ENCODE measurements around the gene CEP350. TPM values are rescaled to one million over a fixed set of nuclear protein-coding genes. Genes with fewer than 3 reads are reported as not detected.
A peak's percentile ranks its signal among the peaks of the same experiment; 100 is the strongest.

CEP350 gene
- total RNA-seq, 1 experiment from 2014 or later: 27.6 TPM

GRCh38 chr1:179955731-179956130, 1.1 kb downstream of the CEP350 start:
- POLR2A ChIA-PET: no interaction called here

DNA sequence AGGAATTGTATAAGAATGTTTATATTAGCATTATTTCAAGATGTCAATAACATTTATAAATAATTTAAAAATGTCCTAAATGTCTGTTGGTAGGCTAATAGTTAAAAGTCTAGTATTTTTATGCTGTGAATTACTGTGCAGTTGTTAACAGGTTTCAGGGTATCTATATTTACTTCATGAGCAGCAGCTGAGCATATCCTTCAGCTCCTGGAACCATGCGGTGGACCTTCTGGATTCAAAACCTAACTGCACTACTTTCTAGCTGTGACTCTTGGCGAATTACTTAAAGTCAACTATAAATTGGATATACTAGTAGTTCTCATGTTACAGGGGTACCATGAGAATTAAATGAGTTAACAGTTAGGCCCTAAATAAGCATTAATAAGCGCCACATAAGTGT, 3.7 kb downstream of the CEP350 start:
- RAD21 ChIA-PET (ENCODE audit: low non-redundant PET in 1 of 2, low total read pairs in 2 of 2, uncharacterized antibody in 2 of 2, unreplicated experiment in 2 of 2): no interaction called here
- no peak for ATAC-seq
- no TSS peak for BruUV-seq (replicated peaks)
- TF ChIP-seq YY1 (IDR thresholded peaks at IDR 0.05; ENCODE audit: extremely low read depth, insufficient replicate concordance, low read depth, low read length): no peak
- TF ChIP-seq POLR2A (IDR thresholded peaks at IDR 0.05; ENCODE audit: borderline replicate concordance, extremely low read depth, insufficient read depth, insufficient read length): no peak
- no peak for TF ChIP-seq CEBPB (IDR thresholded peaks at IDR 0.05; ENCODE audit: low read depth)
- no peak for TF ChIP-seq EZH2 (IDR thresholded peaks at IDR 0.05)
- no peak for TF ChIP-seq EGR1 (IDR thresholded peaks at IDR 0.05; ENCODE audit: low read depth)
- no peak for TF ChIP-seq RAD21 (IDR thresholded peaks at IDR 0.05; ENCODE audit: low read depth)
- TF ChIP-seq, protein P1, sequence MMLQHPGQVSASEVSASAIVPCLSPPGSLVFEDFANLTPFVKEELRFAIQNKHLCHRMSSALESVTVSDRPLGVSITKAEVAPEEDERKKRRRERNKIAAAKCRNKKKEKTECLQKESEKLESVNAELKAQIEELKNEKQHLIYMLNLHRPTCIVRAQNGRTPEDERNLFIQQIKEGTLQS (IDR thresholded peaks at IDR 0.05): no peak
- no peak for TF ChIP-seq POLR2AphosphoS5 (IDR thresholded peaks at IDR 0.05; ENCODE audit: low read depth, low read length)
- TF ChIP-seq FOSL1 (IDR thresholded peaks at IDR 0.05; ENCODE audit: low read depth): no peak
- TF ChIP-seq REST (IDR thresholded peaks at IDR 0.05; ENCODE audit: low read depth): no peak
- TF ChIP-seq SIN3A (IDR thresholded peaks at IDR 0.05; ENCODE audit: low read depth): no peak
- no peak for TF ChIP-seq SRF (IDR thresholded peaks at IDR 0.05; ENCODE audit: low read depth)
- TF ChIP-seq SP1 (IDR thresholded peaks at IDR 0.05; ENCODE audit: low read depth): no peak
- TF ChIP-seq ELF1 (IDR thresholded peaks at IDR 0.05; ENCODE audit: borderline replicate concordance, low read depth): no peak

More at GRCh38 chr1:179955731-179956130, 1.1 kb downstream of the CEP350 start:
- H4K20me1 ChIP-seq (ENCODE audit: insufficient read depth): no peaks in the 10 kb centered on the region; the same call in 1 of the 2 replicates
- H3K27ac ChIP-seq (ENCODE audit: low read depth, low read length): no peak overlapping the region
- no peak overlapping the region for H2AFZ ChIP-seq (ENCODE audit: low read depth, low read length, poor library complexity, severe bottlenecking)
- ChIA-PET CTCF (no interaction called here), RAD21 (ENCODE audit: low non-redundant PET in 1 of 2, low total read pairs in 2 of 2, uncharacterized antibody in 2 of 2, unreplicated experiment in 2 of 2) (no interaction called here)
- peaks cover 45% of the 10 kb centered on the region for H3K79me2 ChIP-seq (ENCODE audit: insufficient read depth, low read length)
- H3K27me3 ChIP-seq (ENCODE audit: insufficient read depth, low read length): no peaks in the 10 kb centered on the region
- TSS peak; percentile 58 for BruUV-seq (replicated peaks)
- peak overlapping the region; percentile 53 to 89 for H3K4me3 ChIP-seq (replicated peaks in 1 of 2; ENCODE audit: low read depth in 1 of 2, low read length in 2 of 2)
- H3K9ac ChIP-seq (ENCODE audit: low read length): peak overlapping the region; percentile 87
- H3K9me2 ChIP-seq (ENCODE audit: insufficient read depth): no peaks in the 10 kb centered on the region
- no peak for DNase-seq (ENCODE audit: low read depth, low spot score)
- peak overlapping the region; percentile 78 for H3K4me2 ChIP-seq (ENCODE audit: low read length)
- intact Hi-C loops (cut with micrococcal nuclease): loop anchor here (2.0 to 10.0 kb wide), 2 partner anchors 73 to 251 kb away; partner anchors contain the start of gene TOR1AIP1
- H3K4me1 ChIP-seq (ENCODE audit: control insufficient read depth in 1 of 2, insufficient read depth in 2 of 2, low read length in 2 of 2): peaks cover 8 to 20% of the 10 kb centered on the region in 2 experiments; a peak in 3 of 4 replicates
- no peaks in the 10 kb centered on the region for H3K36me3 ChIP-seq (ENCODE audit: control insufficient read depth in 1 of 2, insufficient read depth in 2 of 2, low read length in 2 of 2)
- no peak for TF ChIP-seq POLR2A (IDR thresholded peaks at IDR 0.05; ENCODE audit: borderline replicate concordance, extremely low read depth, insufficient read depth, insufficient read length)
- TF ChIP-seq SRF (IDR thresholded peaks at IDR 0.05; ENCODE audit: low read depth): no peak
- TF ChIP-seq, protein P2, sequence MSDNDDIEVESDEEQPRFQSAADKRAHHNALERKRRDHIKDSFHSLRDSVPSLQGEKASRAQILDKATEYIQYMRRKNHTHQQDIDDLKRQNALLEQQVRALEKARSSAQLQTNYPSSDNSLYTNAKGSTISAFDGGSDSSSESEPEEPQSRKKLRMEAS (IDR thresholded peaks at IDR 0.05): no peak
- no peak for TF ChIP-seq JUND (IDR thresholded peaks at IDR 0.05)
- TF ChIP-seq, protein P1 (IDR thresholded peaks at IDR 0.05): no peak
- no peak for TF ChIP-seq TCF7L2 (IDR thresholded peaks at IDR 0.05; ENCODE audit: borderline replicate concordance, extremely low read depth, insufficient read depth, insufficient read length)
- no peak for TF ChIP-seq FOSL1 (IDR thresholded peaks at IDR 0.05; ENCODE audit: low read depth)
- no peak for TF ChIP-seq ELF1 (IDR thresholded peaks at IDR 0.05; ENCODE audit: borderline replicate concordance, low read depth)
- TF ChIP-seq SIN3A (IDR thresholded peaks at IDR 0.05; ENCODE audit: low read depth): no peak
- TF ChIP-seq SP1 (IDR thresholded peaks at IDR 0.05; ENCODE audit: low read depth): no peak
- no peak for TF ChIP-seq ZNF274 (IDR thresholded peaks at IDR 0.05; ENCODE audit: low read depth, low read length)
- no peak for ATAC-seq
- H3K9me3 ChIP-seq (ENCODE audit: control insufficient read depth in 1 of 2, insufficient read depth in 1 of 2, low read depth in 1 of 2, low read length in 2 of 2): no peaks in the 10 kb centered on the region

More for the DNA sequence above, 3.7 kb downstream of the CEP350 start:
- Histone ChIP-seq H3K79me2 (ENCODE audit: insufficient read depth, low read length) (peaks cover 66% of the 10 kb centered on the region), H3K27ac (ENCODE audit: low read depth, low read length) (no peak overlapping the region), H3K4me1 (ENCODE audit: control insufficient read depth in 1 of 2, insufficient read depth in 2 of 2, low read length in 2 of 2) (peaks cover 8 to 20% of the 10 kb centered on the region in 2 experiments; a peak in 3 of 4 replicates), H2AFZ (ENCODE audit: low read depth, low read length, poor library complexity, severe bottlenecking) (no peak overlapping the region), H3K9me3 (ENCODE audit: control insufficient read depth in 1 of 2, insufficient read depth in 1 of 2, low read depth in 1 of 2, low read length in 2 of 2) (no peaks in the 10 kb centered on the region), H3K9ac (ENCODE audit: low read length) (no peak overlapping the region), H3K27me3 (ENCODE audit: insufficient read depth, low read length) (no peaks in the 10 kb centered on the region), H3K36me3 (ENCODE audit: control insufficient read depth in 1 of 2, insufficient read depth in 2 of 2, low read length in 2 of 2) (no peaks in the 10 kb centered on the region), H3K9me2 (ENCODE audit: insufficient read depth) (no peaks in the 10 kb centered on the region), H3K4me3 (replicated peaks in 1 of 2; ENCODE audit: low read depth in 1 of 2, low read length in 2 of 2) (no peak overlapping the region), H4K20me1 (ENCODE audit: insufficient read depth) (no peaks in the 10 kb centered on the region; the same call in 1 of the 2 replicates), H3K4me2 (ENCODE audit: low read length) (no peak overlapping the region)
- DNase-seq (ENCODE audit: low read depth, low spot score): no peak
- intact Hi-C loops (cut with micrococcal nuclease): loop anchor here (10.0 kb wide), 1 partner anchor 254 kb away; no protein-coding TSS in a partner anchor
- POLR2A ChIA-PET: no interaction called here
- CTCF ChIA-PET: no interaction called here

Data from HCT116 (cell line).